ENCODE data around the gene EDIL3. TPM values are rescaled to one million over a fixed set of nuclear protein-coding genes. Genes with fewer than 3 reads are reported as not detected.

Gene EDIL3
- total and polyA plus RNA-seq, 2 of the 8 experiments (the other 6 are each of a cell fraction or from before 2014, with no cell fraction given): 14.7 to 47.2 TPM

DNA sequence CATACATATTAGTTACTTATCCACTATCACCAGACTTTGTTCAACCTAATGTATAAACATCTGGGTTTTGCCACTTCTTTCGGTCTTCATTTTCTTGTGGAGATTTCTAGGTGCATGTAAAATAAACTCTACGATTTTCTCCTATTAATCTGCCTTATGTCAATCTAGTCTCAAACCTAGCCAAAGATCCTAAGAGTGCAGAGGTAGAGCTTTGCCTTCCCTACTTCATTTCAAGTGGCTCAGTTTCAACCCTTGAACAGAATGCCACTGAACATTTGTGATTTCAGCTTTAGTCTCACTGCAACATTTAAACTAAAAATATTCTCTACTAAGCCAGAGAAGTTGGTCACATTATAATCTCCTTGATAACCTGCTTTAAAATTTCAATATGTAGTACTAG, 94.0 kb downstream of the EDIL3 start (continued):
- TF ChIP-seq, protein P1, sequence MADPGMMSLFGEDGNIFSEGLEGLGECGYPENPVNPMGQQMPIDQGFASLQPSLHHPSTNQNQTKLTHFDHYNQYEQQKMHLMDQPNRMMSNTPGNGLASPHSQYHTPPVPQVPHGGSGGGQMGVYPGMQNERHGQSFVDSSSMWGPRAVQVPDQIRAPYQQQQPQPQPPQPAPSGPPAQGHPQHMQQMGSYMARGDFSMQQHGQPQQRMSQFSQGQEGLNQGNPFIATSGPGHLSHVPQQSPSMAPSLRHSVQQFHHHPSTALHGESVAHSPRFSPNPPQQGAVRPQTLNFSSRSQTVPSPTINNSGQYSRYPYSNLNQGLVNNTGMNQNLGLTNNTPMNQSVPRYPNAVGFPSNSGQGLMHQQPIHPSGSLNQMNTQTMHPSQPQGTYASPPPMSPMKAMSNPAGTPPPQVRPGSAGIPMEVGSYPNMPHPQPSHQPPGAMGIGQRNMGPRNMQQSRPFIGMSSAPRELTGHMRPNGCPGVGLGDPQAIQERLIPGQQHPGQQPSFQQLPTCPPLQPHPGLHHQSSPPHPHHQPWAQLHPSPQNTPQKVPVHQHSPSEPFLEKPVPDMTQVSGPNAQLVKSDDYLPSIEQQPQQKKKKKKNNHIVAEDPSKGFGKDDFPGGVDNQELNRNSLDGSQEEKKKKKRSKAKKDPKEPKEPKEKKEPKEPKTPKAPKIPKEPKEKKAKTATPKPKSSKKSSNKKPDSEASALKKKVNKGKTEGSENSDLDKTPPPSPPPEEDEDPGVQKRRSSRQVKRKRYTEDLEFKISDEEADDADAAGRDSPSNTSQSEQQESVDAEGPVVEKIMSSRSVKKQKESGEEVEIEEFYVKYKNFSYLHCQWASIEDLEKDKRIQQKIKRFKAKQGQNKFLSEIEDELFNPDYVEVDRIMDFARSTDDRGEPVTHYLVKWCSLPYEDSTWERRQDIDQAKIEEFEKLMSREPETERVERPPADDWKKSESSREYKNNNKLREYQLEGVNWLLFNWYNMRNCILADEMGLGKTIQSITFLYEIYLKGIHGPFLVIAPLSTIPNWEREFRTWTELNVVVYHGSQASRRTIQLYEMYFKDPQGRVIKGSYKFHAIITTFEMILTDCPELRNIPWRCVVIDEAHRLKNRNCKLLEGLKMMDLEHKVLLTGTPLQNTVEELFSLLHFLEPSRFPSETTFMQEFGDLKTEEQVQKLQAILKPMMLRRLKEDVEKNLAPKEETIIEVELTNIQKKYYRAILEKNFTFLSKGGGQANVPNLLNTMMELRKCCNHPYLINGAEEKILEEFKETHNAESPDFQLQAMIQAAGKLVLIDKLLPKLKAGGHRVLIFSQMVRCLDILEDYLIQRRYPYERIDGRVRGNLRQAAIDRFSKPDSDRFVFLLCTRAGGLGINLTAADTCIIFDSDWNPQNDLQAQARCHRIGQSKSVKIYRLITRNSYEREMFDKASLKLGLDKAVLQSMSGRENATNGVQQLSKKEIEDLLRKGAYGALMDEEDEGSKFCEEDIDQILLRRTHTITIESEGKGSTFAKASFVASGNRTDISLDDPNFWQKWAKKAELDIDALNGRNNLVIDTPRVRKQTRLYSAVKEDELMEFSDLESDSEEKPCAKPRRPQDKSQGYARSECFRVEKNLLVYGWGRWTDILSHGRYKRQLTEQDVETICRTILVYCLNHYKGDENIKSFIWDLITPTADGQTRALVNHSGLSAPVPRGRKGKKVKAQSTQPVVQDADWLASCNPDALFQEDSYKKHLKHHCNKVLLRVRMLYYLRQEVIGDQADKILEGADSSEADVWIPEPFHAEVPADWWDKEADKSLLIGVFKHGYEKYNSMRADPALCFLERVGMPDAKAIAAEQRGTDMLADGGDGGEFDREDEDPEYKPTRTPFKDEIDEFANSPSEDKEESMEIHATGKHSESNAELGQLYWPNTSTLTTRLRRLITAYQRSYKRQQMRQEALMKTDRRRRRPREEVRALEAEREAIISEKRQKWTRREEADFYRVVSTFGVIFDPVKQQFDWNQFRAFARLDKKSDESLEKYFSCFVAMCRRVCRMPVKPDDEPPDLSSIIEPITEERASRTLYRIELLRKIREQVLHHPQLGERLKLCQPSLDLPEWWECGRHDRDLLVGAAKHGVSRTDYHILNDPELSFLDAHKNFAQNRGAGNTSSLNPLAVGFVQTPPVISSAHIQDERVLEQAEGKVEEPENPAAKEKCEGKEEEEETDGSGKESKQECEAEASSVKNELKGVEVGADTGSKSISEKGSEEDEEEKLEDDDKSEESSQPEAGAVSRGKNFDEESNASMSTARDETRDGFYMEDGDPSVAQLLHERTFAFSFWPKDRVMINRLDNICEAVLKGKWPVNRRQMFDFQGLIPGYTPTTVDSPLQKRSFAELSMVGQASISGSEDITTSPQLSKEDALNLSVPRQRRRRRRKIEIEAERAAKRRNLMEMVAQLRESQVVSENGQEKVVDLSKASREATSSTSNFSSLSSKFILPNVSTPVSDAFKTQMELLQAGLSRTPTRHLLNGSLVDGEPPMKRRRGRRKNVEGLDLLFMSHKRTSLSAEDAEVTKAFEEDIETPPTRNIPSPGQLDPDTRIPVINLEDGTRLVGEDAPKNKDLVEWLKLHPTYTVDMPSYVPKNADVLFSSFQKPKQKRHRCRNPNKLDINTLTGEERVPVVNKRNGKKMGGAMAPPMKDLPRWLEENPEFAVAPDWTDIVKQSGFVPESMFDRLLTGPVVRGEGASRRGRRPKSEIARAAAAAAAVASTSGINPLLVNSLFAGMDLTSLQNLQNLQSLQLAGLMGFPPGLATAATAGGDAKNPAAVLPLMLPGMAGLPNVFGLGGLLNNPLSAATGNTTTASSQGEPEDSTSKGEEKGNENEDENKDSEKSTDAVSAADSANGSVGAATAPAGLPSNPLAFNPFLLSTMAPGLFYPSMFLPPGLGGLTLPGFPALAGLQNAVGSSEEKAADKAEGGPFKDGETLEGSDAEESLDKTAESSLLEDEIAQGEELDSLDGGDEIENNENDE (IDR thresholded peaks at IDR 0.05; ENCODE audit: insufficient replicate concordance, low read length): no peak
- TF ChIP-seq EP300 (IDR thresholded peaks at IDR 0.05; ENCODE audit: borderline replicate concordance in 1 of 2, low read depth in 2 of 2, low read length in 2 of 2): no peak
- TF ChIP-seq GTF2F1 (IDR thresholded peaks at IDR 0.05; ENCODE audit: borderline replicate concordance, low read depth, low read length): no peak
- TF ChIP-seq, protein P2, sequence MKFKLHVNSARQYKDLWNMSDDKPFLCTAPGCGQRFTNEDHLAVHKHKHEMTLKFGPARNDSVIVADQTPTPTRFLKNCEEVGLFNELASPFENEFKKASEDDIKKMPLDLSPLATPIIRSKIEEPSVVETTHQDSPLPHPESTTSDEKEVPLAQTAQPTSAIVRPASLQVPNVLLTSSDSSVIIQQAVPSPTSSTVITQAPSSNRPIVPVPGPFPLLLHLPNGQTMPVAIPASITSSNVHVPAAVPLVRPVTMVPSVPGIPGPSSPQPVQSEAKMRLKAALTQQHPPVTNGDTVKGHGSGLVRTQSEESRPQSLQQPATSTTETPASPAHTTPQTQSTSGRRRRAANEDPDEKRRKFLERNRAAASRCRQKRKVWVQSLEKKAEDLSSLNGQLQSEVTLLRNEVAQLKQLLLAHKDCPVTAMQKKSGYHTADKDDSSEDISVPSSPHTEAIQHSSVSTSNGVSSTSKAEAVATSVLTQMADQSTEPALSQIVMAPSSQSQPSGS (IDR thresholded peaks at IDR 0.05; ENCODE audit: low read length): no peak
- TF ChIP-seq ASH2L (IDR thresholded peaks at IDR 0.05; ENCODE audit: low read length): no peak
- TF ChIP-seq CBX8 (IDR thresholded peaks at IDR 0.05; ENCODE audit: borderline replicate concordance, low read depth, low read length): no peak
- TF ChIP-seq RNF2 (IDR thresholded peaks at IDR 0.05; ENCODE audit: borderline replicate concordance, low read depth, low read length, missing control alignments, poor library complexity, severe bottlenecking): no peak
- TF ChIP-seq TBP (IDR thresholded peaks at IDR 0.05; ENCODE audit: low read depth, low read length): no peak
- no peak for TF ChIP-seq SP1 (IDR thresholded peaks at IDR 0.05; ENCODE audit: low read depth, low read length)
- TF ChIP-seq JUN (IDR thresholded peaks at IDR 0.05; ENCODE audit: low read depth, low read length): no peak

Measured in H1 (cell line).